GM19023 (cell line): Measurements from ENCODE around the gene OSBPL5.

ENCODE experiments used
- ATAC-seq: cut with Tn5 transposase; IDR thresholded peaks from one replicate; pipeline ENCODE4 v1.9.1; 2021; ENCODE audit warnings: mild to moderate bottlenecking, moderate library complexity; ENCODE audit not compliant: unreplicated experiment

OSBPL5 gene, protein sequence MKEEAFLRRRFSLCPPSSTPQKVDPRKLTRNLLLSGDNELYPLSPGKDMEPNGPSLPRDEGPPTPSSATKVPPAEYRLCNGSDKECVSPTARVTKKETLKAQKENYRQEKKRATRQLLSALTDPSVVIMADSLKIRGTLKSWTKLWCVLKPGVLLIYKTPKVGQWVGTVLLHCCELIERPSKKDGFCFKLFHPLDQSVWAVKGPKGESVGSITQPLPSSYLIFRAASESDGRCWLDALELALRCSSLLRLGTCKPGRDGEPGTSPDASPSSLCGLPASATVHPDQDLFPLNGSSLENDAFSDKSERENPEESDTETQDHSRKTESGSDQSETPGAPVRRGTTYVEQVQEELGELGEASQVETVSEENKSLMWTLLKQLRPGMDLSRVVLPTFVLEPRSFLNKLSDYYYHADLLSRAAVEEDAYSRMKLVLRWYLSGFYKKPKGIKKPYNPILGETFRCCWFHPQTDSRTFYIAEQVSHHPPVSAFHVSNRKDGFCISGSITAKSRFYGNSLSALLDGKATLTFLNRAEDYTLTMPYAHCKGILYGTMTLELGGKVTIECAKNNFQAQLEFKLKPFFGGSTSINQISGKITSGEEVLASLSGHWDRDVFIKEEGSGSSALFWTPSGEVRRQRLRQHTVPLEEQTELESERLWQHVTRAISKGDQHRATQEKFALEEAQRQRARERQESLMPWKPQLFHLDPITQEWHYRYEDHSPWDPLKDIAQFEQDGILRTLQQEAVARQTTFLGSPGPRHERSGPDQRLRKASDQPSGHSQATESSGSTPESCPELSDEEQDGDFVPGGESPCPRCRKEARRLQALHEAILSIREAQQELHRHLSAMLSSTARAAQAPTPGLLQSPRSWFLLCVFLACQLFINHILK

DNA sequence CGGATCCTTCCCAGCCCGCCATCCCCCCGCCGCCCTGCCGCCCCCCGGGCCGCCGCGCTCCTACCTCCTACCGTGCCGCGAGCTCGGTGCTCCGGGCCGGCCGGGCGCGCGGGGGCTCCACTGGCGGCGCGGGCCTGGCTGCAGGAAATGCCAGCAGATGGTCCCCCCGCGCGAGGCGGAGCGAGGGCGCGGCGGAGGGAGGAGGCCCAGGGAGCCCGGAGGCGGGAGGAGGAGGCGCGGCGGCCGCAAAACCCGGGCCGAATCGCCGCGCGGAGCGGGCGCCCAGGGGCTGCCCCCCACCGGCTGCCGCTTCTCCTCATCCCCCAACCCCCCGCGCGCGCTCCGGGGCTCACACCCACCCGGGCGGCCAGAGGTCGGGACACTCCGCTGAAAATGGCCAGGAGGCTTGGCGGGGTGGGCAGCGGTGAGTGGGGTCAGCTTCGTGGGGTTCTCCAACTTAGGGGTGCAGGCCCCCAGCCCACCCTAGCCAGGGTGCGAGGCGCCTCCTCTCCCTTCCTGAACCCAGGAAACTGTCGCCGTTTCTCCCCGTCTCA is at the start of gene OSBPL5:
Gene OSBPL5, minus strand, starts transcription at position 159 of the 554 bp plus-strand sequence. CDS start 36,162 bp downstream, outside the sequence.
- ATAC-seq = no peak

DNA sequence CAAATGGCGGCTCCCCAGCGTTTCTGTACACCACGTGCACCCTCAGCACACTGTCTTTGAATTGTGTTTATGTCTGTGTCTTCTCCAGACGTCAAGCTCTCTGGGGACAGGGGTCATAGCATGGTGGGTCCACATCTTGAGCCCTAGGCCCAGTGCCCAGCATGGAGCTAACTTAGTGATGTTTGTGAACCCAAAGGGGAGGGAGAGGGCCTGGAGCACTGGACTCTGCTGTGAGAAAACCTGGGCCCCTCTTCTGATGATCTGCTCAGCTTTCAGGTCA is 49.2 kb upstream of the OSBPL5 start:
- no peak for ATAC-seq

DNA sequence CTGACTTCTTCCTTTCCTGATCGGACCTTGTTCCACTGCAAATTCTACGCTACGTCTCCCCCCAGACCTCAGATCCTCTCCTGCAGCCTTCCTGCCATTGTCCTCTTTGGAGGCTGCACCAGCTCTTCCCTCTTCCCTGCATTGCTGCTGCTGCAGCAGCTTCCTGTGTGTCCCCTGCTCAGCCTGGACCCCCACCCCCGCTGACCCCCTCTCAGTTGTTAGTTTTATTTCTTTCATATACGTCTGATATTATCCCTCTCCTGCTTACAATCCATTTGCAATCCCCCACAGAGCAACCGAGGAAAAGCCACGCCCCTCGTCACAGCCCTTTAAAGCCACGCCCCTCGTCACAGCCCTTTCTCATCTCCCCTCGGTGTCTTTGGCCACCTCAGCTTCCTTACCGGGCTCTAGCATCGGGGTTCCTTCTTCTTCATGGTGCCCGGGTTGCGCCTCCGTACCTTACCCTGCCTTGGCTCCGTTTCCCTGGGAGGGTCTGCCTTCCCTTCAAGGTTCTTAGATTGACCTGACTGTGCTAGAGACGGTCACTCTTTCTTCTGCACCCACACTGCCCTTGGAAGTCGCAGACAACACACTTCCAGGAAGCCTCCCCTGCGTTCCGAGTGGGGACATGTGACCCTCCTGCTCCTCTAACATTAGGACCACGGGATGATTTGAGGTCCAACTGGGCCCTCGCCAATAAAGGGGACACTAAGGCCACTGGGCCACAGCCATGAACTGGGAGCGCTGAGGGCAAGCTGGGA is 48.7 kb upstream of the OSBPL5 start:
- ATAC-seq = no peak

DNA sequence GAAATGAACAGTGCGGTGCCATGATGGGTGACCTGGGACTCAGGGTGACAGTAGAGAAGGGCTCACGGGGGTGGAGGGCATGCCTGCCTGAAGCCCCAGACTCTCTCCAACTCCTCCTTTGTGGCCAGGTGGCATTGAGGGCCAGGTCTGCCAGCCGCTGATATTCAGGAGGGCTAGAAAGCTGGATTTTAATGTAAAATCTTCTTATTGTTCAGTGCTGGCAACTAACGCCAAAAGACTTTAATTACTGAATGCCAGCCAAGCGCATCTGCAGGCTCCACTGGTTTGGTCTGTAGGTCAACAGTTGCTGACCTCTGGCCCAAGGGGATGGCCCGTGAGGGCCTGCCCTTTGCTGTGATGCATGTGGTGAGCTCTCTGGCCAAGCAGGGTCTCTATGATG is 43.2 kb upstream of the OSBPL5 start:
- no peak for ATAC-seq

DNA sequence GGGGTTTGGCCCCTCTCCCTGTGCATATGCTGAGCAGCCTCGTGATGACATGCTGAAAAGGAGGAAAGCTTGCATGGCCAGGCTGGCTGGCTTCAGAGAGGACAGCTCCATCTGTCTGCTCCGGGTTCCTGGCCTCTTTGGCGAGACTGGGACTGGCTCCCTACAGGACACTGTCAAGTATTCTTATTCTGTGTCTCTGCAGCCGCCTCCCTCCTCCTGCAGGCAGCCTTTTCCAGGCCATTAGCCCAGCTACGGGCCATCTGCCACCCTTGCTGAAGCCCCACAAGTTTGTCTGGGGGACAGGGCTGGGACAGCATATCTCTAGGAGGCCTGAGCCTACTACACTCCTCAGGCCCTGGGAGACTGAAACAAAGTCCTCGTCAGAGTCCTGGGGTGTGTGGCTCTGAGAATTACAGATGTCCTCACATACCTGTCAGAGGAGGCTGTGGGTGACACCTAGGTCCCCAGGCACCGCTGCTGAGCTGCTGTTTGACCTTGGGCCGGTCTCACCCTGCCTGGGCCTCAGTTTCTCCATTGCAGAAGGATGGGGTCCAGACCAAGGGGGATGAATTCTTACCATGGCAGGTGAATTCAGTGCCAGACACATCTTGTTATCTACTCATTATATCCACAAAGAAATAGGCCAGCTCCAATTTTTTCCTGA is 42.5 kb upstream of the OSBPL5 start:
- ATAC-seq = no peak

DNA sequence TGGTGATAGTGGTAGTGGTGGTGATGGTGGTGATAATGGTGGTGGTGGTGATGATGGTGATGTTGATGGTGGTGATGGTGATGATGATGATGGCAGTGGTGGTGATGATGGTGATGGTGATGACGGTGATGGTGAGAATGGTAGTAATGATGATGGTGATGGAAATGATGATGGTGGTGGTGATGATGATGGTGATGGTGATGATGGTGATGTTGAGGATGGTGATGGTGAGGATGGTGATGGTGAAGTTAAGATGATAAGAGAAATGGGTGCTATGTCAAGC is 41.8 kb upstream of the OSBPL5 start:
- no peak for ATAC-seq

DNA sequence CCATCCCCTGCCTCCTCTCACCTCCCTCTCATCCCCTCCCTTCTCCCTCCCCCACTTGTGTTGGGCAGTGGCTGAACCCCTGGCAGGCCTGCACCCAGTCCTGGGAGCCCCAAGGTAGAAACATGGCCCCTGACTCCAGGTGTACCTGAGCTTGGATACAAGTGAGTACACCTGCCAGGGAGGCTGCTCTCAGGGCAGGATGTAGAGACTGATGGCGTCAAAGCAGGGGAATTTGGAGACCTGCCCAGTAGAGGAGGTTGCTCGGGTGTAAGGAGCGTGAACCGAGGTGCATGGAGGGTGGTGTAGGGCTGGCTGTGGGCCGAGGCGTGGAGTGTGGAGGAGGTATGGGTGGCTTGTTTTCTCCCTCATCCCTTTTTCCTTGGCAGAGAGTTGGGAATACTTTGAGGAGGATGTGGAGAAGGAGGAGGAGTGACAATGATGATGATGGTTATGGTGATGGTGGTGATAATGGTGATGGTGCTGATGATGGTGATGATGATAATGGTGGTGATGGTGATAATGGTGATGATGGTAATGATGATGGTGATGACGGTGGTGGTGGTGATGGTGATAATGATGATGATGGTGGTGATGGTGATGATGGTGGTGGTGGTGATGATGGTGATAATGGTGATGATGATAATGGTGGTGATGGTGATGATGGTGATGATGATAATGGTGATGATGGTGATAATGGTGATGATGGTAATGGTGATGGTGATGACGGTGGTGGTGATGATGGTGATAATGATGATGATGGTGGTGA is 41.2 kb upstream of the OSBPL5 start:
- ATAC-seq = no peak

DNA sequence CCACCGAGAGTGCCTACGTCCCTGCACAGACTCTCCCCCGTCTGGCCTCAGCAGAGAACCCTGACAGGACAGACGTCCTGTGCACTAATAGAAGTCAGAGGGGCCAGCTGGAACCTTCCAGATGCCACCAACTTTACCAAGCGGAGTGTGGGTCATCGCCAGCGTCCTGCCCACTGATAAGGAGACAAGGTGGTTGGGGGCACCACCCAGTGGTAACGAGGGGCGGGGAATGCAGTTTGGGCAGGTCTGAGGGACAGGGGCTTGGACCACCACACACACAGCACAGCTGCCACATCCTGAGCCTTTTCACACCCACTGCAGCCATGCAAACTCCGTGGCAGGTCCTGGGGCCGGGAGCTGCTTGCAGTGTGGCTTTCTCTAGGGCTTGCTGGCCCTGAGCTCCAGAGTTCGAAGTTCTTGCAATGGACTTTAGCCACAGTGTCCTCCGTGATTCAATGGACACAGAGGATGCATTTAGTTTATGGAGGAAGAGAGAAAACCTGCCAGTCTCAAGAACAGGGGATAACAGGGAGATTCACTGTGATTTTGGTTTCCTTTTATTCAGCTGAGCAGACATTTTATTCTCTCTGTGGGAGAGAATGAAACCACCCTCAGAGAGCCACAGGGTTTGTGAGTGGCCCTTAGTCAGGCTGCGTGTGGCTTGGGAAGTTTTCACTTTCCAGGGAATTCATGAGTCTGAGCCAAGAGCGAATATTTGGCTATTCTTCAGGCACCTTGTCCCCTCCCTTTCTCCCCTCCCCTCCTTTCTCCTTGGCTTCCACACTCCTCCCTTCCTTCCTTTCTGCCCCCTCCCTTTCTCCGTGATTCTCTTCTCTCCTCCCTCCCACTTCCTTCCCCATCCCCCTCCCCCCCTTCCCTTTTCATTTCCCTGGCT is 40.4 kb upstream of the OSBPL5 start:
- ATAC-seq = no peak

DNA sequence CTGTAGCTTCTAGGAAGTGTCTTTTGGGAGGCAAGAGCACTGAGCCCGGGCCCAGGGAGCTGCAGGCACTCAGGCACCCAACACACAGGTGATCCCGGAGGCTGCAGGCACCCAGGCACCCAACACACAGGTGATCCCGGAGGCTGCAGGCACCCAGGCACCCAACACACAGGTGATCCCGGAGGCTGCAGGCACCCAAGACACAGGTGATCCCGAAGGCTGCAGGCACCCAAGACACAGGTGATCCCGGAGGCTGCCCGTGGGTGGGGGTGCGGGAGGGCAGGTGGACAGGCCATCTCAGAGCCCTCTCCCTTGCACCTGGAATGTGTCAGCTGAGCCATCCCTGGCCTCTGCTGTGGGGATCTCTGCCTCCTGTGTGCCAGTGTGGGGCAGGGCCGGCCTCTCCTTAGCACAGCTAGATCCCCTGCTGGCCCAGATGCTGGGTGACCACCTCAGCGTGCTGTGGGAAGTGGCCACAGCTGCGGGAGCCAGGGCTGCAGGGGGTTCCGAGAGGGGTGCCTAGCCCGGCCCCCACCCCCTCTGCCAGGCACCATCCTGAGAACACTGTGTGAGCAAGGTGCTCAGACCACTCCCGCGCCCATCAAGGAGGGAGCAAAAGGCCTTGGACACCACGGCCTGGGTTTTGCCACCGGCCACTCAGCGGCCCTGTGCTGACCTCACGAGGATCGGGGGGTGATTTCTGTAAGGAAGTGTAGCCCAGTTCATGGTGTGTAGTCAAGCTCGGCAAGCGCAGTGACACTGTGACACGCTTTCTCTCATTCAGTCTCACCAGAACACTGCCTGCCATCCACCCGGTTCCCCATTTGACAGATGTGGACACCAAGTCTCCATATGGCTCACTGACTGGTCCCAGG is 39.3 kb upstream of the OSBPL5 start:
- no peak for ATAC-seq

DNA sequence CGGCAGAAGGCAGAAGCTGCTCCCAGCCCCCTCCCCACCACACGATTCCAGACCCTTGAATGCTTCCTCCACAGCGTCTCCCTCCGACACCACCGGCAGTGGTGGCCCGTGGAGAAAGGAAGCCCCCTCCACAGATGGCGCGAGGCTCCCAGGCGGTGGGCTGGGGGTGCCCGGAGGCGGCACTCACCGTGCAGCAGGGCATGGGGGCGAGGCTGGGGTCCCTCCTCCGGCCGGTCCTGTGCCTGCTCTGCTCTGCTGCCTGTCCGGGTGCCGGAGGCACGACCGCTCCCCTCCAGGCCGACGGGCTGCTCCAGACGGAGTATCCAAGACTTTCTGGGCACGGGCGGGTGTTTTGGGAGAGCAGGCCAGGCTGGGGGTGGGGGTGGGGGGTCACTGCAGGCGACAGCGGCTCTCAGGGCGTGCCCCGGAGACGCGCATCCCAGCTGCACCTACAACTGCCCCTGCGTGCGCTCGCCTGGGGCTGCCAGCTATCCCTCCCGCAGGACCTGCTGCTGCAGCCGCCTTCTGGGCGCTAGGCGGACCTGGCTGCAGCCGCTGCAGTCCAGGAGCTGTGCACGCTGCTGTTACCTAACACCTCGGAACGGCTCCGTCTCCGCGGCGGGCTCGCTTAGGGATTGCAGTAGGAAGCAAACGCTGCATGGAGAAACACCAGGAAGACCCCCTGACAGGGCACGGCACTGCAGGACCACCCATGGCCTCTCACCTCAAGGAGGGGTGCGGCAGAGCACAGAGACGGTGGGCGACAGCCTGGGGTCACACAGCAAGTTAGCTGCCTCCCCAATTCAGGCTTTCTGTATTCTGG is 38.3 kb upstream of the OSBPL5 start:
- no peak for ATAC-seq

DNA sequence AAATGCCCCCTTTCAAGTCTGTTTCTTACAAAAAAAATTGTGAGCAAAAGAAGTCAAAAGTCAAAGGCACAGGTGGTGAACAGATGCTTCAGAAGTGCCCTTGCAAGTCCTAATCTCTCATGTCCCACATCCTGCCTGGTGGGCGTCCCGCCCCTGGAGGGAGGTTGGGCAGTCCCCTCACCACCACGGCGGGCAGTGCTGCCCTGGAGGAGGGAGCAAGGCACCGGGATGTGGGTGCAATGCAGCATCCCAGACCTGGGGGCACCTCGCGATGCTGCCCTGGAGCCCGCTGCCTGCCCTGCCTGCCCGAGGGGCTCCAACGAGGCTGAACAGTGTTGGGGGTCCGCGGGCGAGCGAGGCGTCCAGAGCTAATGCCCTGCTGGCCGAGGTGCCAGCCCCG is 37.6 kb upstream of the OSBPL5 start:
- no peak for ATAC-seq

DNA sequence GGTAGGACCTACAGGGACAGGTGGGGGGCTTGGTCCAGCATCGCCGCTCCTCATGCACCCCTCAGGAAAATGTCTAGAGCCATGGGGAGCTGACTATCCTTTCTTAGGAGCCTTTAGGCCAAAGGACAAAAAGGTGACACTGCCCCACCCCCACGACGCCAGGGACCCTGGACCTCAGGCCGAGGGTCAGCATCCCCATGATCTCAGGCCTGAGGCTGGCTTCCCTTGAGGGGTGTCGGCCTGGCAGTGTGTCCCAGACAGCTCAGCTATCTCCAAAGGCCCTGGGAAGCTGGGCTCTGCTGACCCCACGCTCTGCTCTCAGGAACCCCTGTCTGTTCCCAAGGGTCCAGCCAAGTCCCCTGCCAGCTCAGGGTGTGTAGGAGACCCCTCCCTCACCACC is 37.2 kb upstream of the OSBPL5 start:
- no peak for ATAC-seq

DNA sequence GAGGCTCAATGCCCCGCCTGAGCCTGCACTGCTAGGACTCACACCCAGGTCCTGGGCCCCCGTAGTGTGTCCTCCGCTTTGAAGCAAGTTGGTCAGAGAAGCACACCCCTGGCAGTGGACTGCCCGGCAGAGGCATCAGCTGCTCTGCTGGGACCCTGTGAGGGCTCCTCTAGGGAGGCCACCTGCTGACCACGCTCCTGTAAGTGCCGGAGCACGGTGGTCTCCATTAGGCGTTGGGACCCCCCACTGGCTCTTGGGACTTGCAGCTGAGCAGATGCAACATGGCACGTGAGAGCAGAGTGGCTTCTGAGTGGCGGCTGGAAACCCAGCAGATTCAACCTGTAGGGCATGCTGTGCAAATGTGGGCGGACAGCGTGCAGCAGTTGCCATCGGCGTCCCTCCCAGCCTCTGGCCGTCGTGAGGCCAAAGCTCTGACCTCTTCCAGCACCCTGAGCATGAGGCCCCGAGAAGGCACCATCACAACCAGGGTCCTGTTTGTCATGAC is 36.6 kb upstream of the OSBPL5 start:
- ATAC-seq = no peak

DNA sequence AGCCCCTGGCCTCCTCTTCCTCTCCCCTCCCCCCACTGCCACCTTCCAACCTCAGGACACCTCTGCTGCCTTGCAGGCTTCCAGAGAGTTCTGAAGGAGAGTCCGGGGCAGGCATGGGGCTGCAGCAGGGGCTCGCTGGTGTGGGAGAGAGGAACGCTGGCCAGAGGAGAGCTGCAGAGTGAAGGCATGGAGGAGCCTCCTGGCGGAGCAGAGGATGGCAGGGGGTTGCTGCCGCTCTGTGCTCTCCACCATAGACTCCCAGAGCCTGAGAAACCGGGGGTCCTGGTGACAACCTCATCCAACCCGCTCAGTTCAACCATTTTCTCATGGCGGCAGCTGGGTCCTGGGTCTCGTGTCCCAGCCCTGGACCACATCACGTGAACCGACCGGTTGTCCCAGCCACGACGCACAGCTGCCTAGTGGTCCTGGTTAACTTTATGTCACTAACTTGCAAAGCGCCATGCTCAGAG is 36.0 kb upstream of the OSBPL5 start:
- no peak for ATAC-seq

DNA sequence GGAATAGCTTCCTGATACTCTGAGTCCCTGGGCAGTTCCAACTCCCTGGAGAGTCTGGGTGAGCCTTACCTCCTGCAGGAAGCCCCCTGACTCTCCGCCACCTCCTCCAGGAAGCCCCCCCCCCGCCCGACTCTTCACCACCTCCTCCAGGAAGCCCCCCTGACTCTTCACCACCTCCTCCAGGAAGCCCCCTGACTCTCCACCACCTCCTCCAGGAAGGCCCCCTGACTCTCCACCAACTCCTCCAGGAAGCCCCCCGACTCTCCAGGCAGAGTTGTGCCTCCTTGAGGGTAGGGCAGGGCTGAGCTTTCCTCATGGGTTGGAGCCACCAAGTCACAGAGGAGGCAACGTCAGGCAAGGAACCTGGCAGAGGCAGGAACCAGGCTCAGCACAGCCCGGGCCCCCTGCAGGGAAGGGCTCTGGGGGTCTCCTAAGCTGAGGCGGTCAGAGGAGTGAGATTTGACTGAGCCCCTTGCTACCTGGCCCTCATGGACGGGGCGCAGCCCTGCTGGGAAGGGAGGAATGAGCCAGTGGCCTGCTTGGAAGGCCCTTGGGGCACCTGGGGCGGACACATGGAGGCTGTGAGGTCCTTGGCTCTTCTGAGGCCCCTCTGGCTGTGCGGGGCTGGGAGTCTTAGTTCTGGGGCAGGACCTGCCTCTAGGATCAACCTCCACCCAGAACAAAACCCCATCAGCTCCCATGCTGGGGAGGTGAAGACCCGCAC is 35.4 kb upstream of the OSBPL5 start:
- no peak for ATAC-seq

DNA sequence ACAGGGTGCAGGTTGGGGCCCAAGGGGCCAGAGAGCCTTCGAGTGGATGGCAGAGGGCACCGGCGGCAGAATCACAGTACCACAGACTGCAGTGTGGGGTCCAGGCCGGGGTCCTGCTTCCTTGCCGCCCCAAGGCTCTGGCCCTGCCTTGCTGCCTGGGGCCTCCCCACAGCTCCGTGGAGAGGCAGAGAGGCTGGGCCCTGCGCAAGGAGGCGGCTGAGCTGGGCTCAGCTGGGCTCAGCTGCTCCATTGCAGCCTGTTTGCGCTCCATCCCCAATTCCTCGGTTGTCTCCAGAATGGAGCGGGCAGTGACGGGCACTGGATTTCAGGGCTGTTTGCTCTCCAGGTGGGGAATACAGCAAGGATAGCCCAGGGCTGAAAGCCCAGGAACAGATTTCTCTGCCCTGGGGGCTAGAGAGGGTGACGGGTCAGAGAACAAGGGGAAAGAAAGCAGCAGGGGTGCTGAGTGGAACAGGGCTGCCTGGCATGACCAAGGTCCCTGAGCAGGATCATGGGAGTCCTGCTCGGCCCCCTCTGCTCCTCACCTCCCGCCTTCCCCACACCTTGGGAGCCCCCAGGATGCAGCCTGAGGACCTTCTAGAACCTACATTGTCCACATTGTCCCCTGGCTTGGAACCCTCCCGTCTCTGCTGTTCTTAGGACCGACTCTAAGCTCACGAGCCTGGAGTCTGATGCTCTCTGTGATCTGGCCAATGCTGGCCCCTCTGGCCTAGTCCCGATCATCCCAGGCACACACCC is 34.6 kb upstream of the OSBPL5 start:
- ATAC-seq = no peak
